GM12878 (cell line): ENCODE measurements around the gene TRIM6. TPM values are rescaled to one million over a fixed set of nuclear protein-coding genes. Genes with fewer than 3 reads are reported as not detected.

ENCODE experiments used
- ATAC-seq: fragments of 200-7000 bp; cut with Tn5 transposase; 3 replicates; pipeline ENCODE4 v1.9.1; 2020; ENCODE audit warnings: mild to moderate bottlenecking, moderate library complexity
- BruUV-seq: library from RNA; stranded (reverse); fragments of 400-500 nt; replicated peaks from 2 replicates; lab custom pipeline; 2021; lab: Mats Ljungman, UMichigan
- CTCF ChIA-PET: fragments of 300-600 bp; sonication (Branson Sonifier 250); formaldehyde crosslinking; extraction: SDS; loops from one replicate; lab custom pipeline; 2021; ENCODE audit warnings: inconsistent platforms; lab: Yijun Ruan, JAX
- POLR2A ChIA-PET: fragments of 350-600 bp; formaldehyde crosslinking; extraction: SDS; loops from one replicate; lab custom pipeline; 2021; ENCODE audit warnings: inconsistent platforms; lab: Charles Lee
- RAD21 ChIA-PET: fragments of 300-600 bp; sonication (Branson Sonifier 250); formaldehyde crosslinking; loops from one replicate; lab custom pipeline; 2023; ENCODE audit warnings: antibody characterized with exemption; ENCODE audit not compliant: unreplicated experiment; lab: Charles Lee
- SMC1A ChIA-PET: fragments of 300-600 bp; sonication (Branson Sonifier 250); formaldehyde crosslinking; loops from one replicate; lab custom pipeline; 2023; ENCODE audit not compliant: unreplicated experiment, uncharacterized antibody; lab: Charles Lee
- DNase-seq: peaks from one replicate; pipeline ENCODE4 v3.0.0-alpha.2; 2011; ENCODE audit warnings: low read depth, low spot score
- FAIRE-seq: peaks from 3 replicates; lab custom pipeline; 2011; peaks lifted over from hg19 to GRCh38; lab: Jason Lieb, UNC
- H2AFZ ChIP-seq: 2 replicates; pipeline ENCODE4 v1.6.0; 2011; ENCODE audit warnings: low read depth, low read length, control low read depth; ENCODE audit not compliant: control insufficient read depth
- H3K27ac ChIP-seq: 2 replicates; pipeline ENCODE4 v1.5.1; 2011; ENCODE audit warnings: control low read depth; ENCODE audit not compliant: control insufficient read depth, insufficient read depth
- H3K27me3 ChIP-seq, 2 experiments: replicated peaks in 1 of 2; 2 replicates each; pipeline versions ENCODE4 v1.6.0 to v1.6.1; 2011; ENCODE audit warnings: low read length in 1 of 2; ENCODE audit not compliant: control insufficient read depth in 2 of 2, insufficient read depth in 2 of 2
- H3K36me3 ChIP-seq, 2 experiments: 2 replicates each; pipeline ENCODE4 v1.5.1; 2011; ENCODE audit warnings: low read length in 1 of 2; ENCODE audit not compliant: control insufficient read depth in 2 of 2, insufficient read depth in 2 of 2
- H3K4me1 ChIP-seq: 2 replicates; pipeline ENCODE4 v1.6.1; 2011; ENCODE audit warnings: mild to moderate bottlenecking, low read length, moderate library complexity, mixed read lengths; ENCODE audit not compliant: control insufficient read depth, insufficient read depth
- H3K4me2 ChIP-seq: 2 replicates; pipeline ENCODE4 v1.6.0; 2011; ENCODE audit warnings: control low read depth; ENCODE audit not compliant: control insufficient read depth, insufficient read depth
- H3K4me3 ChIP-seq: fragments of 200-600 bp; sonication (generic); 2 replicates; pipeline ENCODE4 v1.5.1; 2016
- H3K79me2 ChIP-seq: 2 replicates; pipeline ENCODE4 v1.6.0; 2011; ENCODE audit warnings: low read length; ENCODE audit not compliant: control insufficient read depth, insufficient read depth
- H3K9ac ChIP-seq: 2 replicates; pipeline ENCODE4 v1.8.0; 2011; ENCODE audit warnings: low read length, control low read depth, mixed read lengths; ENCODE audit not compliant: control insufficient read depth, insufficient read depth
- H3K9me3 ChIP-seq: replicated peaks from 3 replicates; pipeline ENCODE4 v1.5.1; 2011; ENCODE audit warnings: mild to moderate bottlenecking, low read length; ENCODE audit not compliant: control insufficient read depth, insufficient read depth
- H4K20me1 ChIP-seq: 2 replicates; pipeline ENCODE4 v1.6.0; 2011; ENCODE audit not compliant: control insufficient read depth, insufficient read depth
- BCL11A ChIP-seq: IDR thresholded peaks from 2 replicates; pipeline ENCODE4 v1.6.1; 2011; ENCODE audit warnings: low read depth, low read length
- MEF2B ChIP-seq: fragments of 450-650 bp; IDR thresholded peaks from 2 replicates; pipeline ENCODE4 v1.6.1; 2018; ENCODE audit warnings: mild to moderate bottlenecking, moderate library complexity; ENCODE audit not compliant: partially characterized antibody, poor library complexity, severe bottlenecking
- POLR2A ChIP-seq: IDR thresholded peaks from 2 replicates; pipeline ENCODE4 v1.6.1; 2011; ENCODE audit warnings: low read depth, mild to moderate bottlenecking, low read length
- RAD51 ChIP-seq: fragments of 450-650 bp; IDR thresholded peaks from 2 replicates; pipeline ENCODE4 v1.6.1; 2016; ENCODE audit warnings: moderate library complexity, mild to moderate bottlenecking, inconsistent platforms
- SIN3A ChIP-seq: IDR thresholded peaks from 2 replicates; pipeline ENCODE4 v1.6.1; 2012; ENCODE audit warnings: low read depth, low read length, improper control_type of control experiment
- SREBF2 ChIP-seq: IDR thresholded peaks from 2 replicates; pipeline ENCODE4 v1.6.1; 2012; ENCODE audit warnings: mild to moderate bottlenecking, low read length
- TCF12 ChIP-seq: IDR thresholded peaks from 2 replicates; pipeline ENCODE4 v1.6.1; 2011; ENCODE audit warnings: low read depth, mild to moderate bottlenecking, low read length
- ZBED1 ChIP-seq: IDR thresholded peaks from 2 replicates; pipeline ENCODE4 v1.6.1; 2016; ENCODE audit warnings: borderline replicate concordance
- ZNF217 ChIP-seq: fragments of 450-650 bp; IDR thresholded peaks from 2 replicates; pipeline ENCODE4 v1.6.1; 2017; ENCODE audit warnings: antibody characterized with exemption, mild to moderate bottlenecking
- ZNF24 ChIP-seq: fragments of 450-650 bp; IDR thresholded peaks from 2 replicates; pipeline ENCODE4 v1.6.1; 2017; ENCODE audit warnings: antibody characterized with exemption, mild to moderate bottlenecking
- ZNF622 ChIP-seq: fragments of 450-650 bp; IDR thresholded peaks from 2 replicates; pipeline ENCODE4 v1.6.1; 2017; ENCODE audit warnings: mild to moderate bottlenecking, inconsistent platforms
- WGBS: methylation state at CpG from one replicate; pipeline ENCODE4 v1.1.6; 2016; ENCODE audit warnings: low lambda C conversion rate; ENCODE audit not compliant: insufficient replicate concordance, insufficient coverage; ENCODE audit errors: missing lambda C conversion rate; 5-methylcytosine and 5-hydroxymethylcytosine counted together
- in situ Hi-C: fragments of 300-500 bp; cut with MboI; formaldehyde crosslinking; loops from 9 replicates; pipeline ENCODE4 v1.14.3; 2018; ENCODE audit warnings: mixed read lengths
- intact Hi-C: fragments of 100-400 bp; cut with micrococcal nuclease; formaldehyde crosslinking; loops from one replicate; pipeline ENCODE4 v1.14.2; 2022; ENCODE audit not compliant: unreplicated experiment
- polyA plus RNA-seq, 11 experiments: library from polyadenylated mRNA; depleted of rRNA in 4 of 11; unstranded in 6 of 11; stranded (reverse) in 5 of 11; fragments of >200 nt; fragmentation: Nextera tagmentation in 4 of 11; fragmentation: Illumina TruSeq in 1 of 11; extraction: Ambion mirVana in 4 of 11; extraction: Trizol in 1 of 11; gene quantifications; 1 replicate in 1 of 11; 2 replicates in 10 of 11; pipeline versions ENCODE4 v1.2.1 to v1.2.3, GENCODE V29; 2011 to 2016; ENCODE audit warnings: inconsistent platforms in 2 of 11, missing spikeins in 2 of 11, low read depth in 1 of 11
- total RNA-seq, 4 experiments: library from RNA; depleted of rRNA in 3 of 4; stranded (reverse); fragments of >200 nt in 3 of 4; fragmentation: Illumina TruSeq in 1 of 4; extraction: Trizol in 1 of 4; gene quantifications; 2 replicates each; pipeline versions ENCODE4 v1.2.1 to v1.2.3, GENCODE V29; 2013 to 2021
- TF ChIP-seq, protein P1 (sequence below), 3 experiments: IDR thresholded peaks in 2 of 3; conservative IDR thresholded peaks in 1 of 3; 2 replicates each; pipeline ENCODE4 v1.5.1; 2011; ENCODE audit warnings: low read depth in 3 of 3, low read length in 3 of 3, mild to moderate bottlenecking in 3 of 3, control low read depth in 2 of 3, moderate library complexity in 2 of 3, inconsistent platforms in 1 of 3, mixed read lengths in 1 of 3; ENCODE audit not compliant: control insufficient read depth in 2 of 3, insufficient read depth in 1 of 3; ENCODE audit errors: extremely low read depth in 1 of 3
- TF ChIP-seq, protein P2 (sequence below): IDR thresholded peaks from 2 replicates; pipeline ENCODE4 v1.6.1; 2011; ENCODE audit warnings: mild to moderate bottlenecking, low read depth, low read length, moderate library complexity; ENCODE audit not compliant: insufficient replicate concordance

Gene TRIM6
- total and polyA plus RNA-seq, 10 of the 15 experiments (the other 5 are each of a cell fraction or from before 2014, with no cell fraction given), result 1.4 to 6.8 (median 4.2) TPM

DNA sequence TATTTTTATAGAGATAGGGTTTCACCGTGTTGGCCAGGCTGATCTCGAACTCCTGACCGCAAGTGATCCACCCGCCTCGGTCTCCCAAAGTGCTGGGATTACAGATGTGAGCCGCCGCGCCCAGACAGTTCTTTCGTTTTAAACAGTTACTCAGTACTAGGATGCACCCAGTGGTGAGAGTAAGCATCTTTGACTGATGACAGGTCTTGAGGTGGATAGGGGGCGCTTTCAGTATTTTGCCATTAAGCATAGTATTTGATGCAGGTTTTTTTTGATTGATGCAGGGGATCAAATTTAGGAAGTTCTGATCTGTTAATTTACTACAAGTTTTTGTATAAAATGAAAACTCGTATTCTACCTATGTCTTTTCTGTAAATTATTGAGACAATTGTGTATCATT is 15.2 kb downstream of the TRIM6 start:
- BruUV-seq, result no TSS peak
- WGBS, result 88% methylated on average over 10 of the region's 11 CpGs
- POLR2A ChIA-PET, result no interaction called here
- no peak overlapping the region for H3K4me3 ChIP-seq
- H3K27me3 ChIP-seq, result no peaks in the 10 kb centered on the region
- RAD21 ChIA-PET, result interaction anchor here (1.0 kb wide), 1 partner anchor 10 kb away, joined by 3 read pairs; no protein-coding TSS in a partner anchor
- SMC1A ChIA-PET, result interaction anchor here (1.5 kb wide), 1 partner anchor 13 kb away, joined by 3 read pairs; no protein-coding TSS in a partner anchor
- H3K79me2 ChIP-seq, result no peaks in the 10 kb centered on the region
- no peak overlapping the region for H3K27ac ChIP-seq
- no peaks in the 10 kb centered on the region for H4K20me1 ChIP-seq
- no peak overlapping the region for H2AFZ ChIP-seq
- no peaks in the 10 kb centered on the region; the same call in 1 of the 2 replicates for H3K4me1 ChIP-seq
- intact Hi-C loops, result no loop called here
- no peaks in the 10 kb centered on the region for H3K9me3 ChIP-seq
- CTCF ChIA-PET, result interaction anchor here (0.7 to 1.3 kb wide), 4 partner anchors 8 to 744 kb away, joined by 3 to 5 read pairs (median 4); partner anchors contain the start of gene TRIM5
- in situ Hi-C loops, result no loop called here
- no peak for DNase-seq
- TF ChIP-seq, protein P1, sequence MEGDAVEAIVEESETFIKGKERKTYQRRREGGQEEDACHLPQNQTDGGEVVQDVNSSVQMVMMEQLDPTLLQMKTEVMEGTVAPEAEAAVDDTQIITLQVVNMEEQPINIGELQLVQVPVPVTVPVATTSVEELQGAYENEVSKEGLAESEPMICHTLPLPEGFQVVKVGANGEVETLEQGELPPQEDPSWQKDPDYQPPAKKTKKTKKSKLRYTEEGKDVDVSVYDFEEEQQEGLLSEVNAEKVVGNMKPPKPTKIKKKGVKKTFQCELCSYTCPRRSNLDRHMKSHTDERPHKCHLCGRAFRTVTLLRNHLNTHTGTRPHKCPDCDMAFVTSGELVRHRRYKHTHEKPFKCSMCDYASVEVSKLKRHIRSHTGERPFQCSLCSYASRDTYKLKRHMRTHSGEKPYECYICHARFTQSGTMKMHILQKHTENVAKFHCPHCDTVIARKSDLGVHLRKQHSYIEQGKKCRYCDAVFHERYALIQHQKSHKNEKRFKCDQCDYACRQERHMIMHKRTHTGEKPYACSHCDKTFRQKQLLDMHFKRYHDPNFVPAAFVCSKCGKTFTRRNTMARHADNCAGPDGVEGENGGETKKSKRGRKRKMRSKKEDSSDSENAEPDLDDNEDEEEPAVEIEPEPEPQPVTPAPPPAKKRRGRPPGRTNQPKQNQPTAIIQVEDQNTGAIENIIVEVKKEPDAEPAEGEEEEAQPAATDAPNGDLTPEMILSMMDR (IDR thresholded peaks at IDR 0.05 in 2 of 3, conservative IDR thresholded peaks at IDR 0.05 in 1 of 3; ENCODE audit: control insufficient read depth in 2 of 3, extremely low read depth in 1 of 3, insufficient read depth in 1 of 3, low read depth in 3 of 3, low read length in 3 of 3), result 0 out of 6 replicates have a peak, but pooled peaks of 1 of the 3 experiments have one; percentile 1
- TF ChIP-seq ZNF24 (no peak), RAD51 (no peak)
- H3K9ac ChIP-seq, result no peak overlapping the region
- no peak for FAIRE-seq
- no peak overlapping the region for H3K4me2 ChIP-seq
- ATAC-seq, result peak; percentile 64
- H3K36me3 ChIP-seq, result no peaks in the 10 kb centered on the region; a peak in 1 of 4 replicates

DNA sequence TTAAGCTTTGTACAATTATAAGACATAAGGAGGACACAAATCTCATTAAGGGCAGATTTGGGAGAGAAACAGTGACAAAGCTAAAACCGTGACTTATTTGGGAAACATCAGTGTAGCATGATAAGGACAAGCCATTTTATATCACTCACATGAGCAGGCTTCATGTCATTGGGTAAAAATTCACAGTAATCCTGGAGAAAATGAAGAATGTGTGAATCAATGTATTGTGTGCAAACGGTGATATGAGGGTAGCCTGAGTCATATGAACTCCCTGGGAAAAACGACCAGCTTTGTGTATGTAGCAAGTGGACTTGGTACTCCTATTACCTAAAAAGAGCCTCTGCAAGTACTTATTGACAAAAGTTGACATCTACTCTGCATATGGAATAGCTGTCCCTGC is 22.4 kb downstream of the TRIM6 start:
- FAIRE-seq (no peak), DNase-seq (no peak), ATAC-seq (no peak)
- H4K20me1 ChIP-seq, result no peaks in the 10 kb centered on the region
- POLR2A ChIA-PET, result no interaction called here
- no peak overlapping the region for H3K9ac ChIP-seq
- H3K36me3 ChIP-seq, result no peaks in the 10 kb centered on the region
- SMC1A ChIA-PET, result no interaction called here
- H3K4me2 ChIP-seq, result no peak overlapping the region
- TF ChIP-seq TCF12 (no peak), ZNF622 (no peak), BCL11A (no peak), ZNF217 (no peak), ZBED1 (no peak), MEF2B (no peak), POLR2A (no peak), SIN3A (no peak), SREBF2 (no peak)
- TF ChIP-seq, protein P2, sequence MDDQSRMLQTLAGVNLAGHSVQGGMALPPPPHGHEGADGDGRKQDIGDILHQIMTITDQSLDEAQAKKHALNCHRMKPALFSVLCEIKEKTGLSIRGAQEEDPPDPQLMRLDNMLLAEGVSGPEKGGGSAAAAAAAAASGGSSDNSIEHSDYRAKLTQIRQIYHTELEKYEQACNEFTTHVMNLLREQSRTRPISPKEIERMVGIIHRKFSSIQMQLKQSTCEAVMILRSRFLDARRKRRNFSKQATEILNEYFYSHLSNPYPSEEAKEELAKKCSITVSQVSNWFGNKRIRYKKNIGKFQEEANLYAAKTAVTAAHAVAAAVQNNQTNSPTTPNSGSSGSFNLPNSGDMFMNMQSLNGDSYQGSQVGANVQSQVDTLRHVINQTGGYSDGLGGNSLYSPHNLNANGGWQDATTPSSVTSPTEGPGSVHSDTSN, result no peak
- no peak overlapping the region for H2AFZ ChIP-seq
- in situ Hi-C loops, result no loop called here
- RAD21 ChIA-PET, result no interaction called here
- H3K27me3 ChIP-seq, result no peaks in the 10 kb centered on the region
- no peak overlapping the region for H3K27ac ChIP-seq
- CTCF ChIA-PET, result interaction anchor here (1.0 kb wide), 1 partner anchor 53 kb away, joined by 4 read pairs; no protein-coding TSS in a partner anchor
- peaks cover 3% of the 10 kb centered on the region for H3K79me2 ChIP-seq
- no peaks in the 10 kb centered on the region for H3K9me3 ChIP-seq
- BruUV-seq, result no TSS peak
- intact Hi-C loops, result no loop called here
- 67% methylated on average over 3 of the region's 3 CpGs for WGBS
- no peaks in the 10 kb centered on the region for H3K4me1 ChIP-seq
- no peak overlapping the region for H3K4me3 ChIP-seq
